NCI-H1436 (cell line): Measurements from ENCODE around the gene SIRT7.
"Not testable (repeated sequence)": the region's sequence is repeated elsewhere in the genome, so short reads cannot be mapped to it uniquely, and the experiment has no call there.

ENCODE experiments used
- DNase-seq: peaks from one replicate; lab custom pipeline; 2025; lab: John Stamatoyannopoulos, UW

The SIRT7 gene

DNA sequence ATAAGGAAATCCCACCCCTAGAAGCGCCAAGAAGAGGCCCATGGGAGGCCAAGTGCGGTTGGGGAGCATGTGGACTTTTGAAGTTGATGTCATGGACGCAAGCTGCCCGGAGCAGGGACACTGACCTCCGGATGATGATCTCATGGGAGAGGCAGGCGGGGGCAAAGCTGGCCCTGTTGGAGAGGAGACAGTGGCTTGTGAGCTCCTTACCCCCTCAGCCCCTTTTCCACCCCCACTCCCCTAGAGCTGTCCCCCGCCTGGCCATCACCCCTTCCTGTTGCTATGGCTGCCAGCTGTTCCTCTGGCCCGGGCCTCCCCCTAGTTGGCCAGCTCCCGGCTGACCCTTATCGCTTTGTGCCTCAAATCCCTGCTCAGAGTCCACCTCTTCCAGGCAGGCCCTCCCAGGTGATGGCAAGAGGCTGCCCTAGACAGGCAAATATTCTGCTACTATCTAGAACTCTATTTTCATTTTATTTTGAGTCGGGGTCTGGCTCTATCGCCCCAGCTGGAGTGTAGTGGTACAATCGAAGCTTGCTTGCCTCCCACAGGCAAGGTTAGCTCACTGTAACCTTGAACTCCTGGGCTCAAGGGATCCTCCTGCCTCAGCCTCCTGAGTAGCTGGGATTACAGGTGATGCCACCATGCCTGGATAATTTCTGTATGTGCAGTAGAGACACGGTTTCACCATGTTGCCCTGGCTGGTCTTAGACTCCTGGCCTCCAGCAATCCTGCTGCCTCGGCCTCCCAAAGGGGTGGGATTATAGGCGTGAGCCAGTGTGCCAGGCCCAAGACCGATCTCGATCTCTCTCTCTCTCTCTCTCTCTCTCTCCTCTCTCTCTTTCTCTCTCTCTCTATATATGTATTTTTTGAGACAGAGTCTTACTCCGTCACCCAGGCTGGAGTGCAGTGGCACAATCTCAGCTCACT is 36.4 kb upstream of the SIRT7 start:
- DNase-seq = no peak

GRCh38 chr17:81953443-81953842 is 35.5 kb upstream of the SIRT7 start:
- DNase-seq = not testable (repeated sequence)

DNA sequence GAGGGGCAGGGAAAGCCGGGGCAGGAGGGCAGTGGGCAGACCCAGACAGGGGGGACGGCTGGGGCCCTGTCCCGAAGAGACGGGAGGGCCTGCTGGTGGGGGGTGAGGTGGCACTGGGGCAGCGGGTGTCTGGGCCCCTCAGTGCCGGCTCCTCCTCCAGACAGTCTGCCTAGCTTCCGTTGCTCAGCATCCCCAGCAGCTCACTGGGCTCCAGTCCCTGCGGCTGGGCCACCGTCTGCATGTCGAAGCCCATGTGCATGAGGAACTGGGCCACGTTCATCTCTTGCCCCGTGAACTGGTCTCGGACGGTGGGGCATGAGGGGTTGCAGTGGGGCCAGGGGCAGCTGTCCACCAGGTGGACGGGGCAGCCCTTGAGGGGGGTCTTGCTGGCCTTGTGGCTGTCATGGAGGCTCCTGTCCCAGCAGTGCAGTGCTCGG is 34.8 kb upstream of the SIRT7 start:
- DNase-seq = no peak

- DNase-seq = no peak
Measured at GRCh38 chr17:81951785-81952684, 34.1 kb upstream of the SIRT7 start.

DNA sequence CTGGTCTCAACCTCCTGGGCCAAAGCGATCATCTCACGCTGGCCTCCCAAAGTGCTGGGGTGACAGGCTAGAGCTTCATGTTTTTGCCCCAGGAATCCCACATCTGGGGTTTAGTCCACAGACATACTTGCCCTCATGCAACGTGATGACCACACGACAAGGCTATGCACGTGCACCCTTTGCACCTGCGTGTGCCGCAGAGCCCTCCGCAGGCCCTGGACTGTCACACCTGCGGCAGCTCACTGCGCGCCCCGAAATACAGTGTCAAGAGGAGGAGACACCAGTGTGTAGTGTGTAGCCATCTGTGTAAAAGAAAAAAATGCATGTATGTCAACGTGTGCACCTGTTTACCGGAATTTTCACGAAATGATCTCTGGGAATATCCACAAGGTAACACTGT is 32.5 kb upstream of the SIRT7 start:
- no peak for DNase-seq

- no peak for DNase-seq
Measured at GRCh38 chr17:81948635-81949378, 30.8 kb upstream of the SIRT7 start.

DNA sequence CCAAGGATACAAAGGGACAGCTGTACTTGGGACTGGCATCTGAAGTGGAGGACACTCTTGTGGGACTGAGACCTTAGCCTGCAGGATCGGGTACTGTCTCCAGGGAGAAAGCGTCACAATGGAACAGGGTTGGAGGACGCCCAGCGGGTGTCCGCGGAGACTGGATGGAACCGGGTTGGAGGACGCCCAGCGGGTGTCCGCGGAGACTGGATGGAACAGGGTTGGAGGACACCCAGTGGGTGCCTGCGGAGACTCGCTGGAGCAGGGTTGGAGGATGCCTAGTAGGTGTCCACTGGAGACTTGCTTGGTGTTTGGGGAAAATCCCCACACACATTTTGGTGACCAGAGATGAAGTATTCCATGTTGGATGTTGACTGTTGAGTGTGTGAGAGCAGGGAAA is 29.2 kb upstream of the SIRT7 start, which contains the start of gene MYADML2:
TSS of gene MYADML2 (minus strand) at position 45 of the 400 bp plus-strand sequence. CDS start 5,492 bp downstream, outside the sequence.
- DNase-seq = no peak

GRCh38 chr17:81944858-81945257 is 26.9 kb upstream of the SIRT7 start:
- no peak for DNase-seq

DNA sequence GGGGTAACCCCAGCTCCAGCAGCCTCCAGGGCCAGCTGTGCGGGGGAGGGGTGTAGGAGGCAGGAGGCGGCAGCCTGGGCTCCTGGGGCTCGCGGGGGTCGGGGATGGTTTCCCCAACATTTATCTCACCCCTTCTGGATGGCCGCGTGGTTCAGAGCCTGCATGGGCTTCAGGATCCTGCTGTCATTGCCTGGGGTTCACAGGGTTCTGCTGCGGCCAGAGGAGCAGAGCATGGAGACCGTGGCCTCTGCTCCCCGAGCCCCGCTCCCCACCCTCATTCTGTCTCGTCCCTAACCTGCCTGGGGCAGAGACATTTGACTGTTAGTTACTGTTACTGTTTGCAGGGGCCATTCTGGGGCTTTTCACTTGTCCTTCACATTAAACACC is 24.2 kb upstream of the SIRT7 start:
- DNase-seq = no peak

- DNase-seq = no peak
Measured at GRCh38 chr17:81941484-81942166, 23.6 kb upstream of the SIRT7 start.

DNA sequence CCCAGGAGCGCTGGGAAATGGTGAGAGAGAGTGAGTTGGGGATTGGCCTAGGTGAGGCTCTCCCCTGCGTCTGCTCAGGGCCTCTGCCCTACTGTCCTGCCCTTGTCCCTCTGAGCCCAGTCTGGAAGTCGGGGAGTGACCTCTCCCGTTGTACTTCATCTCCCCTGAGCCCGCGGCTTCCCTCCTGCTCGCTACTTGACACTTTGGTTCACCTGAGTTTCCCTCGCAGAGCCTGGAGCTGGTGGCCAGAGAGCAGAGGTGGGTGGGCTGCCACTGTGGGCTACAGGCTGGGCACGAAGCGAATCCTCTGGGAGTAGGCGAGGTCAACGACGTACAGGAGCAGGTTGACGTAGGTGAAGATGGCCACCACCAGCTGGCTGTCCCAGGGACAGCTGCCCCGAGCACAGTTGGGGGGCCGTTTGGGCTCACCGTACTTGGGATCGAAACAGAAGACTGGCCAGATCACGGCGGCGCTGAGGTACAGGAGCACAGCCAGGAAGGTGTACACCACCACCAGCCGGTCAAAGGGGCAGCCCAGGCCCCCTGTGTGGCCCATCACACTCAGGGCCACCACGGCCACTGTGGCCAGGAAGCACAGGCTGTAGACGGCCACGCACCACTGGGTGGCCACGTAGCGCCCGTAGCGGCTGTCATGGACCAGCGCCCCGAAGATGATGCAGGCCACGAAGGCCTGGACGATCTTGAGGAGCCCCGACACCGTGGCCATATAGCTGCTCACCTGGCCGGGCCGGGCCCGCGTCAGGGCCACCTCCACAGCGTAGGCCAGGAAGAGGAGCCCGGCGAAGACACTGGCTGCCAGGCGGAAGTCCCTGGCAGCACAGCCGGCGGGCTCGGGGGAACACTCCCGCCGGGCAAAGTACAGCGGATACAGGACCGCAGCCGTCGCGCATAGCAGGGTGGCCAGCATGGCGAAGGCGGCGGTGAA is 22.8 kb upstream of the SIRT7 start:
- DNase-seq = no peak

- DNase-seq = no peak
Measured at GRCh38 chr17:81939881-81940385, 22.0 kb upstream of the SIRT7 start.

DNA sequence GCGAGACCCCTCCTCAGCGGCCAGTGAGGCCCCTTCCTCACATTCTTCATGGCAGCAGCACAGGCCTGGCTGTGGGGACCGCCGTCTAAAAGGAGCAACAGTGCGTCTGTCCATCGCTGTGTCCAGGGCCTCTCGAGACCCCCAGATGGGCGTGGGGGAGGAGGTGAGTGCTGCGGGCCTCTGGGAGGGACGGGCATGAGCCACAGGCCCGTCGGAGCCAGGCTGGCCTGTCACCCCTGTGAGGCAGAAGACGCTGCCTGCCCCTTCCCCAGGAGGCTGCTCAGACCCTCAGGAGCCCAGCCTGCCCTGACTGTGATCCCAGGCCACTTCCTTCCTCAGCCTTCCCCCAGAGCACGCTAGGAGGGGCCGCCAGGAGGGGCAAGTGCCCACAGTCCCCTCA is 21.2 kb upstream of the SIRT7 start:
- DNase-seq = no peak

GRCh38 chr17:81935709-81936084 is 17.7 kb upstream of the SIRT7 start:
- no peak for DNase-seq

- no peak for DNase-seq
Measured at GRCh38 chr17:81934850-81935708, 17.1 kb upstream of the SIRT7 start.

- DNase-seq = no peak
Measured at GRCh38 chr17:81934098-81934757, 16.3 kb upstream of the SIRT7 start.

- DNase-seq = no peak
Measured at GRCh38 chr17:81933178-81933699, 15.3 kb upstream of the SIRT7 start.

DNA sequence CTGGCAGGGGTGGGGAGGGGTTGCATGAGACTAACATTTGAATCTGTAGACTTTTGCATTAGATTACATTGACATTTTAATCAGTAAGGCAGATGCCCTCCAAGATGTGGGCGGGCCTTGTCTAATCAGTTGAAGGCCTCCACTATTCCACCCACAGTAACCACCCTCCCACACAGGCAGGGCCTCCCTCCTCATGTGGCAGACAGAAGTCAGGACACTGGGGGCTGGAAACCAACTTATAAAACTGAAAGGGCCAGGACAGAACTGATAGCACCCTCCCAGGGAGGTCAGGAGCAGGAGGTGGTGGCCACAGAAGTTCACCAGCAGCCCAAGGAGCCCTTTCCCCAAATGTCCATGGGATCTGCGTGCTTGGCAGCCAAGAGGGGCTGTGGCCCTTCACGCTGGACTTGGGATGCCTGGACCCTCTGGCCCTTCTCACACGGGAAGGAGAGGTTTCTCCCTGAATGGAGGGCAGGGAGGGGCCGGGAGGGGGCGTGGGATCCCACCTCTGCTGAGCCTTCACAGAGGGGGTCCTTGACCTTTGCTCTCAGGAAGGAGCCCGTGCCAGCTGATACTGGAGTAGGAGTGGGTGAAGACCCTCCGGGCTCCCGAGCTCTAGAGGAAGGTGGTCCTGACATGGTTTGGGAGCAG is 14.5 kb upstream of the SIRT7 start:
- no peak for DNase-seq
